ENCODE results near the gene RPS6KA1.

DNA sequence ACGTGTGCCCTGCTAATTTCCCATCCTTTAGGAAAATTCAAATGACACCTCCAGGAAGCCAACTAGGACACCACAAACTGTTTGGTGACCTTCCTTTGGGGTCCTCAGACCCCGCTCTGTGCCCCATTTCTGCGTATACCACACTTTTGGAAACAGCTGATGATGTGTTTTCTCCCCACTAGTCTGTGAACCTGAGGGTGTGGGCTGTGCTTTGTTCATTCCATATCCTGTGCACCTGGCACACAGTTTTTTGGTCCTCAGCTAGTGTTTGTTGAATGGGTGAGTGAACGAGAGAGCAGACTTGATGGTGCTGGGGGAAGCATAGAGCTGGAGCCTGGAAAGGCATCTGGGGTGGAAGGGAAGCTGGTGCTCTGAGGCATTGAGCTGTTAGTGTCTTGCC, 48.6 kb downstream of the RPS6KA1 start:
- TF ChIP-seq, protein P1, sequence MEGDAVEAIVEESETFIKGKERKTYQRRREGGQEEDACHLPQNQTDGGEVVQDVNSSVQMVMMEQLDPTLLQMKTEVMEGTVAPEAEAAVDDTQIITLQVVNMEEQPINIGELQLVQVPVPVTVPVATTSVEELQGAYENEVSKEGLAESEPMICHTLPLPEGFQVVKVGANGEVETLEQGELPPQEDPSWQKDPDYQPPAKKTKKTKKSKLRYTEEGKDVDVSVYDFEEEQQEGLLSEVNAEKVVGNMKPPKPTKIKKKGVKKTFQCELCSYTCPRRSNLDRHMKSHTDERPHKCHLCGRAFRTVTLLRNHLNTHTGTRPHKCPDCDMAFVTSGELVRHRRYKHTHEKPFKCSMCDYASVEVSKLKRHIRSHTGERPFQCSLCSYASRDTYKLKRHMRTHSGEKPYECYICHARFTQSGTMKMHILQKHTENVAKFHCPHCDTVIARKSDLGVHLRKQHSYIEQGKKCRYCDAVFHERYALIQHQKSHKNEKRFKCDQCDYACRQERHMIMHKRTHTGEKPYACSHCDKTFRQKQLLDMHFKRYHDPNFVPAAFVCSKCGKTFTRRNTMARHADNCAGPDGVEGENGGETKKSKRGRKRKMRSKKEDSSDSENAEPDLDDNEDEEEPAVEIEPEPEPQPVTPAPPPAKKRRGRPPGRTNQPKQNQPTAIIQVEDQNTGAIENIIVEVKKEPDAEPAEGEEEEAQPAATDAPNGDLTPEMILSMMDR (IDR thresholded peaks at IDR 0.05; ENCODE audit: control extremely low read depth in 1 of 3, insufficient read depth in 1 of 3, low read depth in 1 of 3, low read length in 3 of 3): no peak
- TF ChIP-seq SRF (IDR thresholded peaks at IDR 0.05; ENCODE audit: low read depth, low read length) (no peak), EP300 (IDR thresholded peaks at IDR 0.05; ENCODE audit: borderline replicate concordance in 1 of 2, low read depth in 2 of 2, low read length in 2 of 2) (no peak), SIX5 (IDR thresholded peaks at IDR 0.05; ENCODE audit: low read depth, low read length) (no peak), SIN3A (conservative IDR thresholded peaks at IDR 0.05 in 1 of 2, IDR thresholded peaks at IDR 0.05 in 1 of 2; ENCODE audit: low read depth in 1 of 2, low read length in 2 of 2) (no peak), RXRA (IDR thresholded peaks at IDR 0.05; ENCODE audit: insufficient read depth, low read depth, low read length) (no peak), YY1 (IDR thresholded peaks at IDR 0.05; ENCODE audit: low read depth, low read length) (no peak), EZH2 (IDR thresholded peaks at IDR 0.05; ENCODE audit: low read depth, low read length, severe bottlenecking) (no peak), POLR2A (IDR thresholded peaks at IDR 0.05; ENCODE audit: control extremely low read depth in 1 of 2, low read depth in 2 of 2, low read length in 2 of 2) (no peak), TCF12 (IDR thresholded peaks at IDR 0.05; ENCODE audit: low read depth, low read length) (no peak), ZNF274 (IDR thresholded peaks at IDR 0.05; ENCODE audit: borderline replicate concordance, extremely low read depth, low read length) (no peak)
- TF ChIP-seq, protein P2, sequence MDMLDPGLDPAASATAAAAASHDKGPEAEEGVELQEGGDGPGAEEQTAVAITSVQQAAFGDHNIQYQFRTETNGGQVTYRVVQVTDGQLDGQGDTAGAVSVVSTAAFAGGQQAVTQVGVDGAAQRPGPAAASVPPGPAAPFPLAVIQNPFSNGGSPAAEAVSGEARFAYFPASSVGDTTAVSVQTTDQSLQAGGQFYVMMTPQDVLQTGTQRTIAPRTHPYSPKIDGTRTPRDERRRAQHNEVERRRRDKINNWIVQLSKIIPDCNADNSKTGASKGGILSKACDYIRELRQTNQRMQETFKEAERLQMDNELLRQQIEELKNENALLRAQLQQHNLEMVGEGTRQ (IDR thresholded peaks at IDR 0.05; ENCODE audit: low read length): no peak

Data from H1 (cell line).